Hepatocyte (in vitro differentiated cells): ENCODE results near the gene PDE8B. TPM values are rescaled to one million over a fixed set of nuclear protein-coding genes. Genes with fewer than 3 reads are reported as not detected.

Source experiments
- DNase-seq: peaks from one replicate; pipeline ENCODE4 v3.0.0-alpha.2; 2016; ENCODE audit warnings: low spot score
- H2AFZ ChIP-seq: fragments of 200-600 bp; sonication (generic); 2 replicates; pipeline ENCODE4 v1.6.0; 2016; ENCODE audit warnings: antibody characterized with exemption, mild to moderate bottlenecking
- H3K27ac ChIP-seq: fragments of 200-600 bp; sonication (generic); 2 replicates; pipeline ENCODE4 v1.5.1; 2016; ENCODE audit warnings: mild to moderate bottlenecking
- H3K27me3 ChIP-seq: fragments of 200-600 bp; sonication (generic); 2 replicates; pipeline ENCODE4 v1.6.1; 2016
- H3K36me3 ChIP-seq: fragments of 200-600 bp; sonication (generic); replicated peaks from 2 replicates; pipeline ENCODE4 v1.5.1; 2016; ENCODE audit warnings: low read depth; ENCODE audit not compliant: insufficient read depth
- H3K4me1 ChIP-seq: fragments of 200-600 bp; sonication (generic); 2 replicates; pipeline ENCODE4 v1.5.1; 2016; ENCODE audit warnings: mild to moderate bottlenecking, moderate library complexity; ENCODE audit not compliant: insufficient read depth
- H3K4me2 ChIP-seq: fragments of 200-600 bp; sonication (generic); 2 replicates; pipeline ENCODE4 v1.6.0; 2016
- H3K4me3 ChIP-seq: fragments of 200-600 bp; sonication (generic); 2 replicates; pipeline ENCODE4 v1.5.1; 2016; ENCODE audit warnings: mild to moderate bottlenecking
- H3K79me2 ChIP-seq: fragments of 200-600 bp; sonication (generic); 2 replicates; pipeline ENCODE4 v1.6.0; 2017; ENCODE audit warnings: mild to moderate bottlenecking
- H3K9me2 ChIP-seq: fragments of 200-600 bp; sonication (generic); replicated peaks from 2 replicates; pipeline ENCODE4 v1.6.0; 2017; ENCODE audit warnings: mild to moderate bottlenecking; ENCODE audit not compliant: insufficient read depth
- H3K9me3 ChIP-seq: fragments of 200-600 bp; sonication (generic); 2 replicates; pipeline ENCODE4 v1.5.1; 2016; ENCODE audit warnings: low read depth, mild to moderate bottlenecking
- H4K20me1 ChIP-seq: fragments of 200-600 bp; sonication (generic); 2 replicates; pipeline ENCODE4 v1.6.0; 2016; ENCODE audit warnings: mild to moderate bottlenecking; ENCODE audit not compliant: insufficient read depth, poor library complexity, severe bottlenecking
- EZH2 ChIP-seq: fragments of 200-600 bp; sonication (generic); IDR thresholded peaks from 2 replicates; pipeline ENCODE4 v1.6.1; 2016; ENCODE audit warnings: antibody characterized with exemption, mild to moderate bottlenecking, borderline replicate concordance
- EZH2phosphoT487 ChIP-seq: fragments of 200-600 bp; sonication (generic); IDR thresholded peaks from one replicate; pipeline ENCODE4 v1.6.1; 2018; ENCODE audit warnings: antibody characterized with exemption, mild to moderate bottlenecking, low read depth, moderate library complexity; ENCODE audit not compliant: unreplicated experiment, severe bottlenecking
- WGBS: methylation state at CpG from one replicate; pipeline ENCODE4 v1.1.6; 2016; ENCODE audit warnings: low lambda C conversion rate; ENCODE audit errors: missing lambda C conversion rate; 5-methylcytosine and 5-hydroxymethylcytosine counted together
- polyA plus RNA-seq: library from polyadenylated mRNA; unstranded; fragments of >200 nt; fragmentation: Nextera tagmentation; extraction: Ambion mirVana; gene quantifications from 2 replicates; pipeline ENCODE4 v1.2.1, GENCODE V29; 2016
- total RNA-seq: library from RNA; depleted of rRNA; stranded (reverse); fragments of >200 nt; gene quantifications from 2 replicates; pipeline ENCODE4 v1.2.3, GENCODE V29; 2014
- TF ChIP-seq, protein P1 (sequence below): fragments of 200-600 bp; sonication (generic); IDR thresholded peaks from 2 replicates; pipeline ENCODE4 v1.5.1; 2016; ENCODE audit warnings: antibody characterized with exemption, mild to moderate bottlenecking; ENCODE audit not compliant: poor library complexity

Gene PDE8B
- total and polyA plus RNA-seq, 2 experiments from 2014 or later, result 8.3 to 9.2 TPM

GRCh38 chr5:77209495-77210090 is 887 bp upstream of the PDE8B start:
- no peak for TF ChIP-seq EZH2phosphoT487
- TF ChIP-seq EZH2, result no peak
- TF ChIP-seq, protein P1, sequence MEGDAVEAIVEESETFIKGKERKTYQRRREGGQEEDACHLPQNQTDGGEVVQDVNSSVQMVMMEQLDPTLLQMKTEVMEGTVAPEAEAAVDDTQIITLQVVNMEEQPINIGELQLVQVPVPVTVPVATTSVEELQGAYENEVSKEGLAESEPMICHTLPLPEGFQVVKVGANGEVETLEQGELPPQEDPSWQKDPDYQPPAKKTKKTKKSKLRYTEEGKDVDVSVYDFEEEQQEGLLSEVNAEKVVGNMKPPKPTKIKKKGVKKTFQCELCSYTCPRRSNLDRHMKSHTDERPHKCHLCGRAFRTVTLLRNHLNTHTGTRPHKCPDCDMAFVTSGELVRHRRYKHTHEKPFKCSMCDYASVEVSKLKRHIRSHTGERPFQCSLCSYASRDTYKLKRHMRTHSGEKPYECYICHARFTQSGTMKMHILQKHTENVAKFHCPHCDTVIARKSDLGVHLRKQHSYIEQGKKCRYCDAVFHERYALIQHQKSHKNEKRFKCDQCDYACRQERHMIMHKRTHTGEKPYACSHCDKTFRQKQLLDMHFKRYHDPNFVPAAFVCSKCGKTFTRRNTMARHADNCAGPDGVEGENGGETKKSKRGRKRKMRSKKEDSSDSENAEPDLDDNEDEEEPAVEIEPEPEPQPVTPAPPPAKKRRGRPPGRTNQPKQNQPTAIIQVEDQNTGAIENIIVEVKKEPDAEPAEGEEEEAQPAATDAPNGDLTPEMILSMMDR, result no peak
- Histone ChIP-seq H3K36me3 (no peaks in the 10 kb centered on the region), H3K27me3 (peaks cover 62% of the 10 kb centered on the region), H3K4me2 (peak overlapping the region; percentile 95), H3K4me3 (no peak overlapping the region), H3K4me1 (peaks cover 7% of the 10 kb centered on the region), H3K79me2 (no peaks in the 10 kb centered on the region), H4K20me1 (no peaks in the 10 kb centered on the region), H3K9me3 (no peaks in the 10 kb centered on the region), H2AFZ (no peak overlapping the region), H3K9me2 (no peaks in the 10 kb centered on the region), H3K27ac (no peak overlapping the region)
- 61% methylated on average over 14 of the region's 14 CpGs for WGBS
- DNase-seq, result no peak

DNA sequence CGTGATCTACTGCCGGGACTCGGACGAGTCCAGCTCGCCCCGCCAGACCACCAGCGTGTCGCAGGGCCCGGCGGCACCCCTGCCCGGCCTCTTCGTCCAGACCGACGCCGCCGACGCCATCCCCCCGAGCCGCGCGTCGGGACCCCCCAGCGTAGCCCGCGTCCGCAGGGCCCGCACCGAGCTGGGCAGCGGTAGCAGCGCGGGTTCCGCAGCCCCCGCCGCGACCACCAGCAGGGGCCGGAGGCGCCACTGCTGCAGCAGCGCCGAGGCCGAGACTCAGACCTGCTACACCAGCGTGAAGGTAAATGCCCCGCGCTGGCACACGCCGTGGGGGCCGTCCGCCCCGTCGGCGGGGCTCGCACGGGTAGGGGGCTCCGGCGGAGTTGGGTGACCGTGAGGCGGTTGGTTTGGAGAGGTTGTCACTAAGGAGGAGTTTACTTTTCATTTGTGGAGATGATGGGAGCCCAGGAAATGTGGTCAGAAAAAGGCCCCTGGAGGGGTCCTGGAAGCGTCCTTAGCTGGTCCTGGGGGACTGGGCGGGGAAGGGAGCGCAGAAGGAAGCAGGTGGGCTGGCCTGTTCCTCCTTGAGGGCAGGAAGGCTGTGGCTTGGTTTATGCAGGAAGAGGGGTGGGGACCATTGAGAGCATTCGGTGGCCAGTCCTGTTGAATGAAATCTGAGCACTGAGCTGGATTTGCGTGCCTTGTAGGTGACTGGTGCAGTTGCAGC is 647 bp downstream of the PDE8B start:
- peak; percentile 19 for DNase-seq
- H3K27me3 ChIP-seq, result peaks cover 62% of the 10 kb centered on the region
- no peak overlapping the region for H3K27ac ChIP-seq
- peak overlapping the region; percentile 95 for H3K4me2 ChIP-seq
- H2AFZ ChIP-seq, result peak overlapping the region; percentile 28
- H3K36me3 ChIP-seq, result no peaks in the 10 kb centered on the region
- H3K79me2 ChIP-seq, result no peaks in the 10 kb centered on the region
- H4K20me1 ChIP-seq, result no peaks in the 10 kb centered on the region
- H3K9me3 ChIP-seq, result no peaks in the 10 kb centered on the region
- peaks cover 7% of the 10 kb centered on the region for H3K4me1 ChIP-seq
- WGBS, result under 1% methylated on average over 31 of the region's 61 CpGs
- TF ChIP-seq EZH2phosphoT487, result no peak
- TF ChIP-seq, protein P1, result no peak
- no peak for TF ChIP-seq EZH2
- H3K4me3 ChIP-seq, result peak overlapping the region; percentile 34
- H3K9me2 ChIP-seq, result no peaks in the 10 kb centered on the region

GRCh38 chr5:77211691-77212047 is 1.2 kb downstream of the PDE8B start:
- H3K36me3 ChIP-seq, result no peaks in the 10 kb centered on the region
- H3K27ac ChIP-seq, result no peak overlapping the region
- H2AFZ ChIP-seq, result no peak overlapping the region
- no peak overlapping the region for H3K4me3 ChIP-seq
- DNase-seq, result no peak
- H3K9me3 ChIP-seq, result no peaks in the 10 kb centered on the region
- peaks cover 7% of the 10 kb centered on the region for H3K4me1 ChIP-seq
- TF ChIP-seq EZH2, result no peak
- no peak for TF ChIP-seq EZH2phosphoT487
- TF ChIP-seq, protein P1, result no peak
- no peaks in the 10 kb centered on the region for H4K20me1 ChIP-seq
- no peaks in the 10 kb centered on the region for H3K9me2 ChIP-seq
- 39% methylated on average over 10 of the region's 10 CpGs for WGBS
- no peaks in the 10 kb centered on the region for H3K79me2 ChIP-seq
- peak overlapping the region; percentile 95 for H3K4me2 ChIP-seq
- peaks cover 62% of the 10 kb centered on the region for H3K27me3 ChIP-seq
